ENCODE results near the gene PLSCR4. TPM values are rescaled to one million over a fixed set of nuclear protein-coding genes. Genes with fewer than 3 reads are reported as not detected.

The PLSCR4 gene
- total and polyA plus RNA-seq, 2 of the 4 experiments (the other 2 are of a cell fraction), result 3.8 to 4.4 TPM

DNA sequence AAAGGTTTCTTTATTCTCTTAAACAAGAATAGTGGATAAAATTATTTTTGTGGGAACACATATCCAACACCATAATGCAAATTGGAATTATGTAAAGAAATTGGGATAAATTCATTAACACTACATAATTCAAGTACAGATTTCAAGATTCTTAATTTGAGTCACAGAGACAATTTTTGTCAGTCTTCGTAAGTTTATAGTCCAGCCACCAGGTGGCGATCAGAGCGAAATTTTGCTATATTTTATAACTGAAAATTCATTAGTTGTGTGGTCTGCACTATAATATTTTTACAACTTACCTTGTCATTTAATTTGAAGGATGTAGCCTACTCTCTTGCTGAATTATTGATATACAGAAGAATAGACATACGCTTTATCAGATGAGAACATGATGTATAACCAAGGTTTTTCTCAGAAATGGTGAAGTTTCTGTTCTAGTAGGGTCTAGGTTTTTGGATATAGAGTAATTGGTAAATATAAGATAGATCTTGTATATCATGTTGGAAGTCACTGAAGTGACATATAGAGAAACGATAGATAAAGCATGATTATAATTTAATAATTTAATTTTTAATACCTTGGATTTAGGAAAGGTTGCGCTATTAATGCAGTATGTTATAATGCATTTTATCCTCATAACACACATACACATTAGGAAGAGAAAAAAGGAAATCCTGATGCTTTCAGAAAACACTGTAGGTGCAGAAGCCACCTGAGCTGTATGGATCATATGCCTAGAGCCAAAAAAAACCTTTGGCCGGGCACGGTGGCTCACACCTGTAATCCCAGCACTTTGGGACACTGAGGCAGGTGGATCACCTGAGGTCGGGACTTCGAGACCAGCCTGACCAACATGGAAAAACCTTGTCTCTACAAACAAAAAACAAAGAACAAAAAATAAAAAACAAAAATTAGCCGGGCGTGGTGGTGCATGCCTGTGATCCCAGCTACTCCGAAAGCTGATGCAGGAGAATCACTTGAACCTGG, 31.7 kb downstream of the PLSCR4 start:
- intact Hi-C loops (cut with micrococcal nuclease) (loop anchor here (1.0 to 2.0 kb wide), 3 partner anchors 30 to 358 kb away; no protein-coding TSS in a partner anchor), in situ Hi-C loops (cut with MboI; ENCODE audit: low sequenced_read_pairs) (loop anchor here (5.0 to 10.0 kb wide), 2 partner anchors 103 to 366 kb away; no protein-coding TSS in a partner anchor), dilution Hi-C loops (cut with HindIII; ENCODE audit: low sequenced_read_pairs, unreplicated experiment) (no loop called here)
- Histone ChIP-seq H3K4me2 (ENCODE audit: low read depth, low read length) (no peak overlapping the region), H4K8ac (ENCODE audit: low read depth in 2 of 2, low read length in 2 of 2) (no peak overlapping the region), H3K79me1 (ENCODE audit: low read depth in 1 of 2, low read length in 2 of 2) (no peaks in the 10 kb centered on the region), H3K4ac (ENCODE audit: low read depth, low read length) (no peak overlapping the region), H4K20me1 (ENCODE audit: insufficient read depth, low read length) (no peaks in the 10 kb centered on the region), H2BK5ac (ENCODE audit: low read depth, low read length, poor library complexity, severe bottlenecking) (no peak overlapping the region), H2BK15ac (ENCODE audit: low read depth, low read length) (no peak overlapping the region), H3K23ac (ENCODE audit: low read depth, low read length) (no peak overlapping the region), H3K4me3 (ENCODE audit: insufficient read depth, low read depth, low read length) (no peak overlapping the region), H3K18ac (ENCODE audit: low read depth, low read length) (no peak overlapping the region), H3K9me3 (ENCODE audit: control insufficient read depth, insufficient read depth, low read length) (no peaks in the 10 kb centered on the region), H2AK5ac (ENCODE audit: low read depth, low read length) (no peak overlapping the region), H2BK20ac (ENCODE audit: low read depth, low read length) (no peak overlapping the region), H2AFZ (replicated peaks; ENCODE audit: low read length, poor library complexity) (no peak overlapping the region), H3K4me1 (ENCODE audit: control insufficient read depth, insufficient read depth, low read length) (peaks cover 5% of the 10 kb centered on the region), H3K14ac (replicated peaks; ENCODE audit: low read depth, low read length) (no peak overlapping the region), H4K5ac (ENCODE audit: low read depth, low read length) (no peak overlapping the region), H3K56ac (ENCODE audit: extremely low read depth, insufficient read depth, low read length) (no peak overlapping the region), H3K27me3 (ENCODE audit: control insufficient read depth, insufficient read depth, low read length) (no peaks in the 10 kb centered on the region), H3K9me1 (ENCODE audit: insufficient read depth, low read length) (no peaks in the 10 kb centered on the region), H3K36me3 (ENCODE audit: control insufficient read depth, insufficient read depth, low read length) (no peaks in the 10 kb centered on the region), H2AK9ac (replicated peaks; ENCODE audit: low read depth, low read length, poor library complexity) (no peak overlapping the region), H4K91ac (ENCODE audit: insufficient read depth, low read depth, low read length) (no peak overlapping the region), H2BK120ac (ENCODE audit: low read depth, low read length) (no peak overlapping the region), H3K27ac (ENCODE audit: insufficient read depth, low read length) (no peak overlapping the region), H3K9ac (ENCODE audit: low read depth, low read length) (no peak overlapping the region)
- no CpG with 5 or more reads among the region's 13 CpGs for WGBS, 2 experiments (ENCODE audit: extremely low coverage in 2 of 2, insufficient read length in 1 of 2)
- ChIA-PET CTCF (interaction anchor here (1.0 to 2.2 kb wide), 2 partner anchors 108 to 359 kb away, joined by 3 to 9 read pairs; no protein-coding TSS in a partner anchor), POLR2A (ENCODE audit: unreplicated experiment) (no interaction called here)
- no TSS peak for BruUV-seq (replicated peaks)
- DNase-seq (peak; percentile 44), ATAC-seq (ENCODE audit: low read depth) (no peak; the same call in 1 of the 2 replicates)
- no peak for TF ChIP-seq CEBPB (IDR thresholded peaks at IDR 0.05; ENCODE audit: low read depth, low read length)
- TF ChIP-seq POLR2A (IDR thresholded peaks at IDR 0.05; ENCODE audit: low read depth, low read length), result no peak
- TF ChIP-seq RCOR1 (IDR thresholded peaks at IDR 0.05; ENCODE audit: insufficient replicate concordance, low read length), result no peak
- TF ChIP-seq, protein P1, sequence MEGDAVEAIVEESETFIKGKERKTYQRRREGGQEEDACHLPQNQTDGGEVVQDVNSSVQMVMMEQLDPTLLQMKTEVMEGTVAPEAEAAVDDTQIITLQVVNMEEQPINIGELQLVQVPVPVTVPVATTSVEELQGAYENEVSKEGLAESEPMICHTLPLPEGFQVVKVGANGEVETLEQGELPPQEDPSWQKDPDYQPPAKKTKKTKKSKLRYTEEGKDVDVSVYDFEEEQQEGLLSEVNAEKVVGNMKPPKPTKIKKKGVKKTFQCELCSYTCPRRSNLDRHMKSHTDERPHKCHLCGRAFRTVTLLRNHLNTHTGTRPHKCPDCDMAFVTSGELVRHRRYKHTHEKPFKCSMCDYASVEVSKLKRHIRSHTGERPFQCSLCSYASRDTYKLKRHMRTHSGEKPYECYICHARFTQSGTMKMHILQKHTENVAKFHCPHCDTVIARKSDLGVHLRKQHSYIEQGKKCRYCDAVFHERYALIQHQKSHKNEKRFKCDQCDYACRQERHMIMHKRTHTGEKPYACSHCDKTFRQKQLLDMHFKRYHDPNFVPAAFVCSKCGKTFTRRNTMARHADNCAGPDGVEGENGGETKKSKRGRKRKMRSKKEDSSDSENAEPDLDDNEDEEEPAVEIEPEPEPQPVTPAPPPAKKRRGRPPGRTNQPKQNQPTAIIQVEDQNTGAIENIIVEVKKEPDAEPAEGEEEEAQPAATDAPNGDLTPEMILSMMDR (conservative IDR thresholded peaks at IDR 0.05; ENCODE audit: low read depth, low read length), result peak; percentile 68
- TF ChIP-seq, protein P2, sequence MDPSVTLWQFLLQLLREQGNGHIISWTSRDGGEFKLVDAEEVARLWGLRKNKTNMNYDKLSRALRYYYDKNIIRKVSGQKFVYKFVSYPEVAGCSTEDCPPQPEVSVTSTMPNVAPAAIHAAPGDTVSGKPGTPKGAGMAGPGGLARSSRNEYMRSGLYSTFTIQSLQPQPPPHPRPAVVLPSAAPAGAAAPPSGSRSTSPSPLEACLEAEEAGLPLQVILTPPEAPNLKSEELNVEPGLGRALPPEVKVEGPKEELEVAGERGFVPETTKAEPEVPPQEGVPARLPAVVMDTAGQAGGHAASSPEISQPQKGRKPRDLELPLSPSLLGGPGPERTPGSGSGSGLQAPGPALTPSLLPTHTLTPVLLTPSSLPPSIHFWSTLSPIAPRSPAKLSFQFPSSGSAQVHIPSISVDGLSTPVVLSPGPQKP (IDR thresholded peaks at IDR 0.05; ENCODE audit: borderline replicate concordance, low read depth, low read length), result no peak
- TF ChIP-seq RAD21 (IDR thresholded peaks at IDR 0.05; ENCODE audit: low read length), result peak; percentile 69
- no peak for TF ChIP-seq BHLHE40 (IDR thresholded peaks at IDR 0.05; ENCODE audit: low read depth, low read length)
- TF ChIP-seq CHD1 (IDR thresholded peaks at IDR 0.05; ENCODE audit: low read depth, low read length), result no peak
- no peak for TF ChIP-seq MXI1 (IDR thresholded peaks at IDR 0.05; ENCODE audit: borderline replicate concordance, low read depth, low read length)
- TF ChIP-seq FOS (IDR thresholded peaks at IDR 0.05; ENCODE audit: low read depth, low read length), result no peak
- no peak for TF ChIP-seq RFX5 (IDR thresholded peaks at IDR 0.05; ENCODE audit: low read depth, low read length)
- TF ChIP-seq NFE2L2 (IDR thresholded peaks at IDR 0.05; ENCODE audit: low read depth, low read length), result no peak
- no peak for TF ChIP-seq MAFK (IDR thresholded peaks at IDR 0.05; ENCODE audit: low read depth, low read length)
- TF ChIP-seq, protein P3, sequence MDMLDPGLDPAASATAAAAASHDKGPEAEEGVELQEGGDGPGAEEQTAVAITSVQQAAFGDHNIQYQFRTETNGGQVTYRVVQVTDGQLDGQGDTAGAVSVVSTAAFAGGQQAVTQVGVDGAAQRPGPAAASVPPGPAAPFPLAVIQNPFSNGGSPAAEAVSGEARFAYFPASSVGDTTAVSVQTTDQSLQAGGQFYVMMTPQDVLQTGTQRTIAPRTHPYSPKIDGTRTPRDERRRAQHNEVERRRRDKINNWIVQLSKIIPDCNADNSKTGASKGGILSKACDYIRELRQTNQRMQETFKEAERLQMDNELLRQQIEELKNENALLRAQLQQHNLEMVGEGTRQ (IDR thresholded peaks at IDR 0.05; ENCODE audit: low read depth, low read length), result no peak
